Stimulated activated naive B cell treated with anti-CD40 and anti-IgM and Interleukin-4, amounts not matched to agents 10 μg/mL and 1 μg/mL and 100 μg/mL, for 72 hours (primary cell): ENCODE results near the gene MRPL9.
"Not testable (repeated sequence)": the region's sequence is repeated elsewhere in the genome, so short reads cannot be mapped to it uniquely, and the experiment has no call there.

Source experiments
- ATAC-seq, 2 donors: fragments of 150-1000 bp; cut with Tn5 transposase; replicated peaks; 2 replicates each; pipeline ENCODE4 v1.10.0; 2021; ENCODE audit warnings: moderate library complexity in 1 of 2
- DNase-seq: peaks from one replicate; pipeline ENCODE4 v3.0.0; 2021
- H3K27ac Mint-ChIP-seq: one replicate; pipeline ENCODE4 v1.8.0; 2022; ENCODE audit warnings: mild to moderate bottlenecking, mixed read lengths
- H3K27me3 Mint-ChIP-seq, 2 donors: one replicate each; pipeline ENCODE4 v1.8.0; 2022; ENCODE audit warnings: mixed read lengths in 2 of 2
- H3K36me3 Mint-ChIP-seq, 2 donors: one replicate each; pipeline ENCODE4 v1.8.0; 2022; ENCODE audit warnings: mixed read lengths in 2 of 2, mild to moderate bottlenecking in 1 of 2
- H3K4me1 Mint-ChIP-seq, 2 donors: one replicate each; pipeline ENCODE4 v1.8.0; 2022; ENCODE audit warnings: mixed read lengths in 2 of 2, mild to moderate bottlenecking in 1 of 2
- H3K4me3 Mint-ChIP-seq, 2 donors: one replicate each; pipeline ENCODE4 v1.8.0; 2022; ENCODE audit warnings: mild to moderate bottlenecking in 2 of 2, mixed read lengths in 2 of 2, moderate library complexity in 1 of 2
- H3K9me3 Mint-ChIP-seq, 2 donors: one replicate each; pipeline ENCODE4 v1.8.0; 2022; ENCODE audit warnings: mixed read lengths in 2 of 2, mild to moderate bottlenecking in 1 of 2

Gene MRPL9

GRCh38 chr1:151775894-151776664 is 12.8 kb upstream of the MRPL9 start:
- Mint-ChIP-seq H3K4me3 (no peak overlapping the region), H3K9me3 (no peaks in the 10 kb centered on the region), H3K36me3 (peaks cover 21 to 44% of the 10 kb centered on the region in 2 donors), H3K27me3 (no peaks in the 10 kb centered on the region), H3K4me1 (no peaks in the 10 kb centered on the region), H3K27ac (no peak overlapping the region)
- ATAC-seq: no peak
- no peak for DNase-seq

GRCh38 chr1:151774256-151774922 is 11.1 kb upstream of the MRPL9 start:
- no peaks in the 10 kb centered on the region for H3K27me3 Mint-ChIP-seq

GRCh38 chr1:151773702-151774101 is 10.4 kb upstream of the MRPL9 start:
- H3K27me3 Mint-ChIP-seq: no peaks in the 10 kb centered on the region

More at GRCh38 chr1:151774256-151774922, 11.1 kb upstream of the MRPL9 start:
- Mint-ChIP-seq H3K4me3 (no peak overlapping the region), H3K4me1 (no peaks in the 10 kb centered on the region), H3K27ac (no peak overlapping the region), H3K36me3 (peaks cover 21 to 41% of the 10 kb centered on the region in 2 donors), H3K9me3 (no peaks in the 10 kb centered on the region)
- ATAC-seq: no peak
- no peak for DNase-seq

GRCh38 chr1:151769270-151769669 is 6.0 kb upstream of the MRPL9 start:
- not testable (repeated sequence) for H3K4me3 Mint-ChIP-seq, H3K9me3 Mint-ChIP-seq, DNase-seq, H3K4me1 Mint-ChIP-seq, H3K27ac Mint-ChIP-seq, ATAC-seq, H3K27me3 Mint-ChIP-seq
- peaks cover 0 to 11% of the 10 kb centered on the region in 2 donors for H3K36me3 Mint-ChIP-seq

More at GRCh38 chr1:151773702-151774101, 10.4 kb upstream of the MRPL9 start:
- Mint-ChIP-seq H3K36me3 (peaks cover 17 to 35% of the 10 kb centered on the region in 2 donors), H3K27ac (no peak overlapping the region), H3K4me3 (no peak overlapping the region), H3K9me3 (no peaks in the 10 kb centered on the region), H3K4me1 (no peaks in the 10 kb centered on the region)
- DNase-seq: no peak
- no peak for ATAC-seq

GRCh38 chr1:151768351-151769066 is 5.2 kb upstream of the MRPL9 start:
- DNase-seq, H3K4me1 Mint-ChIP-seq, ATAC-seq, H3K27ac Mint-ChIP-seq, H3K4me3 Mint-ChIP-seq, H3K9me3 Mint-ChIP-seq, H3K36me3 Mint-ChIP-seq, H3K27me3 Mint-ChIP-seq: not testable (repeated sequence)

GRCh38 chr1:151763990-151764389 is 694 bp upstream of the MRPL9 start:
- Mint-ChIP-seq H3K9me3 (no peaks in the 10 kb centered on the region), H3K4me1 (peaks cover 8 to 30% of the 10 kb centered on the region in 2 donors)

GRCh38 chr1:151760597-151761385 is 2.5 kb downstream of the MRPL9 start:
- H3K36me3 Mint-ChIP-seq: peaks cover 34 to 42% of the 10 kb centered on the region in 2 donors
- H3K9me3 Mint-ChIP-seq: no peaks in the 10 kb centered on the region
- H3K4me1 Mint-ChIP-seq: peaks cover 9 to 30% of the 10 kb centered on the region in 2 donors
- no peak overlapping the region for H3K27ac Mint-ChIP-seq
- DNase-seq: no peak
- no peak for ATAC-seq
- no peak overlapping the region for H3K4me3 Mint-ChIP-seq
- H3K27me3 Mint-ChIP-seq: no peaks in the 10 kb centered on the region

More at GRCh38 chr1:151763990-151764389, 694 bp upstream of the MRPL9 start:
- Mint-ChIP-seq H3K27ac (peak overlapping the region; percentile 98), H3K27me3 (peaks cover 0 to 3% of the 10 kb centered on the region in 2 donors), H3K4me3 (peak overlapping the region; percentile 96 to 99), H3K36me3 (peaks cover 24 to 27% of the 10 kb centered on the region in 2 donors)
- DNase-seq (no peak), ATAC-seq (no peak)

- H3K36me3 Mint-ChIP-seq: peaks cover 39 to 48% of the 10 kb centered on the region in 2 donors
- ATAC-seq: no peak
Observed at GRCh38 chr1:151759241-151759640, 4.1 kb downstream of the MRPL9 start.

GRCh38 chr1:151756291-151756690 is 7.0 kb downstream of the MRPL9 start:
- peaks cover under 1 to 1% of the 10 kb centered on the region in 2 donors for H3K4me1 Mint-ChIP-seq
- ATAC-seq (no peak), DNase-seq (no peak)
- peak overlapping the region; percentile 38 for H3K27ac Mint-ChIP-seq
- no peaks in the 10 kb centered on the region for H3K9me3 Mint-ChIP-seq
- H3K36me3 Mint-ChIP-seq: peaks cover 37 to 46% of the 10 kb centered on the region in 2 donors
- H3K27me3 Mint-ChIP-seq: peaks cover 9 to 10% of the 10 kb centered on the region in 2 donors
- H3K4me3 Mint-ChIP-seq: no peak overlapping the region

More at GRCh38 chr1:151759241-151759640, 4.1 kb downstream of the MRPL9 start:
- no peak overlapping the region for H3K4me3 Mint-ChIP-seq
- H3K27ac Mint-ChIP-seq: no peak overlapping the region
- H3K9me3 Mint-ChIP-seq: no peaks in the 10 kb centered on the region
- peaks cover 7 to 28% of the 10 kb centered on the region in 2 donors for H3K4me1 Mint-ChIP-seq
- DNase-seq: no peak
- H3K27me3 Mint-ChIP-seq: no peaks in the 10 kb centered on the region

GRCh38 chr1:151741516-151741915 is 21.8 kb downstream of the MRPL9 start:
- Mint-ChIP-seq H3K36me3 (peaks cover 5% of the 10 kb centered on the region in 2 donors), H3K27me3 (peaks cover 0 to 16% of the 10 kb centered on the region in 2 donors)

GRCh38 chr1:151739590-151740355 is 23.5 kb downstream of the MRPL9 start:
- Mint-ChIP-seq H3K27me3 (peaks cover 0 to 15% of the 10 kb centered on the region in 2 donors), H3K4me1 (peaks cover 0 to 2% of the 10 kb centered on the region in 2 donors), H3K27ac (no peak overlapping the region), H3K9me3 (peaks cover 13 to 14% of the 10 kb centered on the region in 2 donors), H3K36me3 (peaks cover 5 to 6% of the 10 kb centered on the region in 2 donors), H3K4me3 (no peak overlapping the region)
- no peak for DNase-seq
- ATAC-seq: no peak

More at GRCh38 chr1:151741516-151741915, 21.8 kb downstream of the MRPL9 start:
- Mint-ChIP-seq H3K9me3 (peaks cover 12 to 13% of the 10 kb centered on the region in 2 donors), H3K4me3 (no peak overlapping the region), H3K27ac (no peak overlapping the region), H3K4me1 (no peaks in the 10 kb centered on the region)
- DNase-seq (no peak), ATAC-seq (no peak)

- no peak for DNase-seq
- no peak overlapping the region for H3K4me3 Mint-ChIP-seq
- peaks cover 0 to 2% of the 10 kb centered on the region in 2 donors for H3K4me1 Mint-ChIP-seq
- peaks cover 5 to 6% of the 10 kb centered on the region in 2 donors for H3K36me3 Mint-ChIP-seq
- H3K27me3 Mint-ChIP-seq: peaks cover 8 to 24% of the 10 kb centered on the region in 2 donors
- ATAC-seq: no peak
- no peak overlapping the region for H3K27ac Mint-ChIP-seq
- H3K9me3 Mint-ChIP-seq: peaks cover 13 to 14% of the 10 kb centered on the region in 2 donors
Observed at GRCh38 chr1:151737479-151737878, 25.8 kb downstream of the MRPL9 start.

GRCh38 chr1:151737026-151737425 is 26.3 kb downstream of the MRPL9 start:
- DNase-seq (no peak), ATAC-seq (no peak)
- H3K27me3 Mint-ChIP-seq: peaks cover 12 to 28% of the 10 kb centered on the region in 2 donors
- peaks cover 13 to 14% of the 10 kb centered on the region in 2 donors for H3K9me3 Mint-ChIP-seq
- peaks cover 0 to 2% of the 10 kb centered on the region in 2 donors for H3K4me1 Mint-ChIP-seq
- H3K4me3 Mint-ChIP-seq: no peak overlapping the region
- peaks cover 5 to 6% of the 10 kb centered on the region in 2 donors for H3K36me3 Mint-ChIP-seq
- no peak overlapping the region for H3K27ac Mint-ChIP-seq
